ENCODE data around the gene LAMC3.

Gene LAMC3

DNA sequence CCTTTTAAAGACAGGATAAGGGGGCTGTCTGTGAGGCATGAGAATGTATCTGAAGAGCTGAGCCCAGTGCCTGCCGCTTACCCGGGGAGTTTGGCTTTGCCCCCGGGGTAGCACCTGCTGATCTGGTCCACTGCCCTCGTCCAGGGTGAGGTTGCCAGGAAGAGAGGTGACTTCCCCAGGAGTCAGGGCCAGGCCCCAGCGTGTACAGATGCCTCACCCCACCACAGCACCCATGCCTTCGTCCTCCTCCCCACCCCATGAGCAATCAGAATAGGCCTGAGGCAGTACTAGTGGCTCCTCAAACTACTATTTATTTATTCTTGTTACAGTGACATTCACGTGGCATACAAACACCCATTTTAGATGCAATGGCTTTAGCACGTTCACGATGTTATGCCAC lies 71.6 kb downstream of the LAMC3 start:
- Histone ChIP-seq H3K4me2 (no peak overlapping the region), H3K27ac (no peak overlapping the region), H3K9ac (no peak overlapping the region), H2AFZ (ENCODE audit: low read depth) (no peak overlapping the region), H3K4me3 (IDR thresholded peaks at IDR 0.05; ENCODE audit: insufficient read depth, low read depth, low read length) (no peak overlapping the region), H3K4me1 (ENCODE audit: low read depth, poor library complexity, severe bottlenecking) (no peaks in the 10 kb centered on the region), H3K79me2 (ENCODE audit: insufficient read depth, low read depth) (no peaks in the 10 kb centered on the region), H4K20me1 (ENCODE audit: insufficient read depth) (no peaks in the 10 kb centered on the region), H3K36me3 (ENCODE audit: insufficient read depth) (no peaks in the 10 kb centered on the region), H3K27me3 (ENCODE audit: insufficient read depth, low read depth) (peaks cover 88% of the 10 kb centered on the region)
- TF ChIP-seq, protein P1, sequence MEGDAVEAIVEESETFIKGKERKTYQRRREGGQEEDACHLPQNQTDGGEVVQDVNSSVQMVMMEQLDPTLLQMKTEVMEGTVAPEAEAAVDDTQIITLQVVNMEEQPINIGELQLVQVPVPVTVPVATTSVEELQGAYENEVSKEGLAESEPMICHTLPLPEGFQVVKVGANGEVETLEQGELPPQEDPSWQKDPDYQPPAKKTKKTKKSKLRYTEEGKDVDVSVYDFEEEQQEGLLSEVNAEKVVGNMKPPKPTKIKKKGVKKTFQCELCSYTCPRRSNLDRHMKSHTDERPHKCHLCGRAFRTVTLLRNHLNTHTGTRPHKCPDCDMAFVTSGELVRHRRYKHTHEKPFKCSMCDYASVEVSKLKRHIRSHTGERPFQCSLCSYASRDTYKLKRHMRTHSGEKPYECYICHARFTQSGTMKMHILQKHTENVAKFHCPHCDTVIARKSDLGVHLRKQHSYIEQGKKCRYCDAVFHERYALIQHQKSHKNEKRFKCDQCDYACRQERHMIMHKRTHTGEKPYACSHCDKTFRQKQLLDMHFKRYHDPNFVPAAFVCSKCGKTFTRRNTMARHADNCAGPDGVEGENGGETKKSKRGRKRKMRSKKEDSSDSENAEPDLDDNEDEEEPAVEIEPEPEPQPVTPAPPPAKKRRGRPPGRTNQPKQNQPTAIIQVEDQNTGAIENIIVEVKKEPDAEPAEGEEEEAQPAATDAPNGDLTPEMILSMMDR (conservative IDR thresholded peaks at IDR 0.05; ENCODE audit: low read depth, low read length) = no peak

DNA sequence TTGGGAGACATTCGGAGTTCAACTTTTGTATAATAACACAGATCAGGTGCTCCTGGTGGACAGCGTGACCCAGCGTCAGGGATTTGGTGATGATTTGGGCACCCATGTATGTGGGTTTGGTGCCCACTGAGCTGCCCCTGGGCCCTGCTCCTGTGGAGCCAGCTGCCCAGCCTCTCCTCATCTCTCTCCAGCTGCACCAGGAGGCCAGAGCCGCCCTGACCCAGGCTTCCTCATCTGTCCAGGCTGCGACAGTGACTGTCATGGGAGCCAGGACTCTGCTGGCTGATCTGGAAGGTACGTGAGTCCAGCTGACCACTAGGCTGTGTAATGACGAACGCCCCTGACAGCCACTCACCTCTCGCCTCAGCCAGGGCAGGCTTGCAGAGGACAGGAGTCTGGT lies 72.9 kb downstream of the LAMC3 start:
- no peaks in the 10 kb centered on the region for H3K4me1 ChIP-seq (ENCODE audit: low read depth, poor library complexity, severe bottlenecking)
- no peak overlapping the region for H3K27ac ChIP-seq
- no peaks in the 10 kb centered on the region for H3K36me3 ChIP-seq (ENCODE audit: insufficient read depth)
- no peak overlapping the region for H3K4me3 ChIP-seq (IDR thresholded peaks at IDR 0.05; ENCODE audit: insufficient read depth, low read depth, low read length)
- peaks cover 85% of the 10 kb centered on the region for H3K27me3 ChIP-seq (ENCODE audit: insufficient read depth, low read depth)
- no peaks in the 10 kb centered on the region for H4K20me1 ChIP-seq (ENCODE audit: insufficient read depth)
- H3K9ac ChIP-seq = no peak overlapping the region
- no peak overlapping the region for H2AFZ ChIP-seq (ENCODE audit: low read depth)
- H3K4me2 ChIP-seq = no peak overlapping the region
- H3K79me2 ChIP-seq (ENCODE audit: insufficient read depth, low read depth) = no peaks in the 10 kb centered on the region
- TF ChIP-seq, protein P1 (conservative IDR thresholded peaks at IDR 0.05; ENCODE audit: low read depth, low read length) = no peak

DNA sequence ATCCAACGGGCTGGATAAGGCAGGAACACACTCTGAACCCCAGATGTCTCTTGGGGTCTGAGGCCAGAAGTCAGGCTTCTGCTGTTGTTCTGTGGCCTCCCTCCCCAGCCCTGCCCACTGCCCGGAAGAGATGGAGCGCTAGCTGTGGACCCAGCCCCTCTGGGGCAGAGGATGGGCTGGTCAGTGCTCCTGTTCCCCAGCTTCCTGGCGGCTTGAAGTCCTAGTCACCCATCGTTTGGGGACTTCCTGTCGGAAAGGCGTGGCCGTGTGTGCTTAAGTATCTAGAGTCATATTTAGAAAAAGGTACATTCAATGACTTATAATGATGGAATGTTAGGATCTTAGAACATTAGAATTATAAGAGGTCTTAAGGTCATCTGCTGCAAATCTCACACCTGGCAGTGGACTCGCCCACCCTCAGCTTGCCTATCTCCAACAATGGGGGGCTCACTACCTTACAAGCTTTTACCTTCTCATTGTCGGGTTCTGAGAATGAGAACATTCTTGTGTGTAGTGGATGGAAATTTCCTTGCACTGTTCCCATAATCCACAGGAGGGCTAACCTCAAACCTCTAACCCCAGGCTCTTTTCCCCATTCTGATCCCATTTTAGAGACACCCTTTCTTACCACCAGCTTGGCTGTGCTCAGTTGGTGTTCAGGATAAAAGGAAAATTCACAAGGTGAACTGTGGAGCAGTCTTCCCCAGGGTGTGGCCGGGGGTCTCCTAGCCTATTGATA lies 74.0 kb downstream of the LAMC3 start:
- TF ChIP-seq, protein P1 (conservative IDR thresholded peaks at IDR 0.05; ENCODE audit: low read depth, low read length) = no peak
- Histone ChIP-seq H3K27me3 (ENCODE audit: insufficient read depth, low read depth) (peaks cover 77% of the 10 kb centered on the region), H3K36me3 (ENCODE audit: insufficient read depth) (no peaks in the 10 kb centered on the region), H3K4me3 (IDR thresholded peaks at IDR 0.05; ENCODE audit: insufficient read depth, low read depth, low read length) (no peak overlapping the region), H4K20me1 (ENCODE audit: insufficient read depth) (no peaks in the 10 kb centered on the region), H2AFZ (ENCODE audit: low read depth) (no peak overlapping the region), H3K79me2 (ENCODE audit: insufficient read depth, low read depth) (no peaks in the 10 kb centered on the region), H3K9ac (no peak overlapping the region), H3K4me1 (ENCODE audit: low read depth, poor library complexity, severe bottlenecking) (no peaks in the 10 kb centered on the region), H3K27ac (no peak overlapping the region), H3K4me2 (no peak overlapping the region)

DNA sequence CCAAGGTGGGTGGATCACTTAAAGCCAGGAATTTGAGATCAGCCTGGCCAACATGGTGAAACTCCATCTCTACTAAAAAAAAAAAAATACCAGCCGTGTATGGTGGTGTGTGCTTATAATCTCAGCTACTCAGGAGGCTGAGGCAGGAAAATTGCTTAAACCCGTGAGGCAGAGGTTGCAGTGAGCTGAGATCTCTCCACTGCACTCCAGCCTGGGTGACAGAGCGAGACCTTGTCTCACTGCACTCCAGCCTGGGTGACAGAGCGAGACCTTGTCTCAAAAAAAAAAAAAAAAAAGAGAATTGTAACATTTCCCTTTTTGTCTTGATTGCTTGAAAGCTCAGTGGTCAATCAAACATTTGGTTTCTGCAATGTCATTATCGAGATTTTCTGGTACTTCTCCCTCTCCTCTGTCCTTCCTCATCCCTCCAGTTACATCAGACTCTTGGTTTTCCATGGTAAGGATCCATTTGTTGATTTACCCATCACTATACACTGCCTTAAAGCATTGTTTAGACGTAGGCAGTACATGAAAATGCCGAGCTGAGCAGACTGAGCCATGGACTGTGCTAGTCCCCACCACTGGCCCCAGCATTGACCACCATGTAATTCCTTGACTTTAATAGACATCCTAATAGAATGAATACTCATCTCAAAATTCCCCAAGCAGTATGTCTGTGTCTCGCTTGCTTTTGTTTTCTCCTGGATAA lies 75.8 kb downstream of the LAMC3 start:
- H3K9ac ChIP-seq = no peak overlapping the region
- no peaks in the 10 kb centered on the region for H4K20me1 ChIP-seq (ENCODE audit: insufficient read depth)
- H2AFZ ChIP-seq (ENCODE audit: low read depth) = no peak overlapping the region
- no peak overlapping the region for H3K27ac ChIP-seq
- TF ChIP-seq, protein P1 (conservative IDR thresholded peaks at IDR 0.05; ENCODE audit: low read depth, low read length) = no peak
- H3K79me2 ChIP-seq (ENCODE audit: insufficient read depth, low read depth) = no peaks in the 10 kb centered on the region
- H3K4me1 ChIP-seq (ENCODE audit: low read depth, poor library complexity, severe bottlenecking) = no peaks in the 10 kb centered on the region
- H3K36me3 ChIP-seq (ENCODE audit: insufficient read depth) = no peaks in the 10 kb centered on the region
- no peak overlapping the region for H3K4me2 ChIP-seq
- no peak overlapping the region for H3K4me3 ChIP-seq (IDR thresholded peaks at IDR 0.05; ENCODE audit: insufficient read depth, low read depth, low read length)
- H3K27me3 ChIP-seq (ENCODE audit: insufficient read depth, low read depth) = peaks cover 58% of the 10 kb centered on the region

Measured in KMS-11 (cell line).